ENCODE data around the gene STXBP5.

Gene STXBP5

DNA sequence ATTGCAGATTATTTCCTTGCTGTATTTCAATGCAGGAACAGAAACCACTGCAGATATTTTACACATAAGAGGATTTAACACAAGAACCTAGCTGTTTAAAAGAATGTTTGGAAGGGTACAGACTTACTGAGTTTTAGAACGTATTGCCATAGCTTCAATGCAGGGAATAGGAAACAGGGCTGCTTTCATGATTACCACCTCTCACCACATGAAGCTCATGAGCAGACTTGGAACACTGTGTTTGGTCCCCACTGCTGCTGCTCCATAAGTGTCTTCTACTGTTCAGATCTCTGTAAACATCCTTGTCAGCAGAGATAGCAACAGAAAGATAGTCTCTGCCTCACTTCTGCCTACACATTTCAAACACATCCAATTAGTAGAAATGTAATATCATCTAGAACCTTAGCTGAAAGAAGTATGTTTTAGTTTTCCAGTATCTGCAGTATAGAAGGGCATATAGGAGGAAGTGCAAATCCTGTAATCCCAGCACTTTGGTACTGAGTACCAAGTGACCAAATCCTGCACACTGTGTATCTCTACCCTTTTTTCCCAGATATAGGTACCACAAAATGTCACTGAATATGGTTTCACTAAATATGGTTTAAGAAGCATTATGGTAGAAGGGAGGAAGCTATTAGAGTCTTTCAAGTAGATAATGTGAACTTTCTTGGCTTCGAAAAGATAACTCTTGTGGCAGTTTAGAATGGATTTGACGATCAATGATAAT lies 51.9 kb downstream of the STXBP5 start:
- no peak overlapping the region for H3K4me3 ChIP-seq (ENCODE audit: low read length)
- DNase-seq (ENCODE audit: low read depth) = no peak
- TF ChIP-seq, protein P1, sequence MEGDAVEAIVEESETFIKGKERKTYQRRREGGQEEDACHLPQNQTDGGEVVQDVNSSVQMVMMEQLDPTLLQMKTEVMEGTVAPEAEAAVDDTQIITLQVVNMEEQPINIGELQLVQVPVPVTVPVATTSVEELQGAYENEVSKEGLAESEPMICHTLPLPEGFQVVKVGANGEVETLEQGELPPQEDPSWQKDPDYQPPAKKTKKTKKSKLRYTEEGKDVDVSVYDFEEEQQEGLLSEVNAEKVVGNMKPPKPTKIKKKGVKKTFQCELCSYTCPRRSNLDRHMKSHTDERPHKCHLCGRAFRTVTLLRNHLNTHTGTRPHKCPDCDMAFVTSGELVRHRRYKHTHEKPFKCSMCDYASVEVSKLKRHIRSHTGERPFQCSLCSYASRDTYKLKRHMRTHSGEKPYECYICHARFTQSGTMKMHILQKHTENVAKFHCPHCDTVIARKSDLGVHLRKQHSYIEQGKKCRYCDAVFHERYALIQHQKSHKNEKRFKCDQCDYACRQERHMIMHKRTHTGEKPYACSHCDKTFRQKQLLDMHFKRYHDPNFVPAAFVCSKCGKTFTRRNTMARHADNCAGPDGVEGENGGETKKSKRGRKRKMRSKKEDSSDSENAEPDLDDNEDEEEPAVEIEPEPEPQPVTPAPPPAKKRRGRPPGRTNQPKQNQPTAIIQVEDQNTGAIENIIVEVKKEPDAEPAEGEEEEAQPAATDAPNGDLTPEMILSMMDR (conservative IDR thresholded peaks at IDR 0.05; ENCODE audit: low read length) = no peak

DNA sequence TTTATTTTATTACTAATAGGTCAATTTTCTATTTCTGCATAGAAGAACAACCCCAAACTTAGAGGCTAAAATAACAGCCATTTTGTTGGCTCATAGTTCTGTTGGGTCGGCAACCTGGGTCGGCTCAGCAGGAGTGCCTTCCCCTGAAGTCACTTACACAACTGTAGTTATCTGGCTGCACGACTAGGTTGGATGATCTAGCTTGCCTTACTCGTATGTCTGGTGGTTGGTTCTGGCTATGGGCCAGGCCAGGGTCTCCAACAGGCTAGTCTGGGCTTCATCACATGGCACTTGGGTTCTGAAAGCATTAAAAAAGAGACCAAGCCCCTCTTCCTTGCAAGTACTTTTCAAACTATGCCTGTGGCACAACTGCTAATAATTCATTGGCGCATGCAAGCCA lies 53.5 kb downstream of the STXBP5 start:
- H3K4me3 ChIP-seq (ENCODE audit: low read length) = no peak overlapping the region
- TF ChIP-seq, protein P1 (conservative IDR thresholded peaks at IDR 0.05; ENCODE audit: low read length) = no peak
- DNase-seq (ENCODE audit: low read depth) = no peak

DNA sequence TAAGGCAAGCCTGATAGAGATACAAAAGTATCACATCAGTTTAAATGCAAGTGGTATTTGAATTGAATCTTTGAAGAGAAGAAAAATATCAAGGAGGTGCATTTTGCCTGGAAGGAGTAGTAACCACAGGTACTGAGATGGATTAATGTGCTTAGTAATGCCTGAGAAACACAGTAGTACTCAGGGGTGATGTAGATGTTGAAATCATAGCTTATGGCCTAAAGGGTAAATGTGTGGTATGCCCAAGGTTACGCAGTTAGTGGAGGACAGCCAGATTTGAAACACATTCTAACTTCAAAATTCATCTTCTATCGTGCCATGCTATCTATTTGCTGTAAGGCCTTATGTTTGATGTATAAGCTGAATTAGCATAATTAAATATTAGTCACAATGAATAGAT lies 55.9 kb downstream of the STXBP5 start:
- TF ChIP-seq, protein P1 (conservative IDR thresholded peaks at IDR 0.05; ENCODE audit: low read length) = no peak
- no peak for DNase-seq (ENCODE audit: low read depth)
- H3K4me3 ChIP-seq (ENCODE audit: low read length) = no peak overlapping the region

DNA sequence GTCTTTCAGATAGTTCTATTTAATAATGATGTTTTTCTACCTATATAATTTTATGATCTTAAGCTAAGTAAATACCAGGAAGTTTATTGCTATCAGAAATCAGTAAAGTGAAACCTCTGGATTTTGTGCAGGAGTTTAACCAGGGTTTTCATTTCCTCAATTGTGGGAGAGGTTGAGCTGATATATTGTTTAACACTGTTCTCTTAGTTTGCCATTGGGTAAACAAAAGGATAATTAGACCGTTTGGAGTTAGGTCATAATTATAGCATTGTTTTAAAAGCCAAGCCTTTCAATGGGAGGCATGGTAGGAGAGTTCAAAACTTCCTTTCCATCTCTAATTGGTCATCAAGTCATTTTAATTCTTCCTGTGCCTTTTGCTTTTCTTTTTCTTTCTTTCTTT lies 58.7 kb downstream of the STXBP5 start:
- no peak for DNase-seq (ENCODE audit: low read depth)
- TF ChIP-seq, protein P1 (conservative IDR thresholded peaks at IDR 0.05; ENCODE audit: low read length) = no peak
- H3K4me3 ChIP-seq (ENCODE audit: low read length) = no peak overlapping the region

DNA sequence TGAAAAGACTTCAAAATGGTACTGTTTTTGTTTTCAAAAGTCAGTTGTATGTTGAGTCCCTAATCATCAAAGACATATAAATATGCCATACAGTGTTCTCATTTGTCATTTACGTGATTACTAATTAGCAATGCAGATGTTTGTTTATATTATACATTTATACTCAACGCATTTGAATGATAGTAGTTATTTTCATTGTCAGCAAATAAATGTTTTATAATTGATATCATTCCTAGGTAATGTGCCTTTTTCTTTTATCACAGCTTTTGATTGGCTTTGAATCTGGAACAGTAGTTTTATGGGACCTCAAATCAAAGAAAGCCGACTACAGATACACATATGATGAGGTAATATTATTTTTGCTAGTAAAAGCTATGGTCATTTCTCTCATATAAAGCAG lies 62.6 kb downstream of the STXBP5 start:
- no peak for DNase-seq (ENCODE audit: low read depth)
- TF ChIP-seq, protein P1 (conservative IDR thresholded peaks at IDR 0.05; ENCODE audit: low read length) = no peak
- no peak overlapping the region for H3K4me3 ChIP-seq (ENCODE audit: low read length)

DNA sequence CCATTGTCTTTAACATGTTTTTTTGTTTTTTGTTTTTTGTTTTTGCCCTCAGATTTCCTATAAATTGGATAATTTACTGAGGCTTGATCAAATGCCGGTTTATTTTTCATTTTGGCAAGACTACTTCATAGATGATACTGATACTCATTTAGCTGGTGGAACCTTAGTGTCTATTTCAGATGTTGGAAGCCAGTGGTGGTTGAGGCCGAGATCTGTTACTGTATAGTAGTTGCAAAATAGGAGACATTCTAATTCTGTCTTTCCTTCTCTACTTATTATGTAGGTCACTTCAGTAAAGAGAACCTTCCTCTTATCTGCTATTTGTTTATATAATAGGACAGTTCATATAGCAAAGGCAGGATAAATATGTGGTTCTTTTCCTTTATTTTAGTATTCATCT lies 63.4 kb downstream of the STXBP5 start:
- no peak overlapping the region for H3K4me3 ChIP-seq (ENCODE audit: low read length)
- no peak for DNase-seq (ENCODE audit: low read depth)
- TF ChIP-seq, protein P1 (conservative IDR thresholded peaks at IDR 0.05; ENCODE audit: low read length) = no peak

DNA sequence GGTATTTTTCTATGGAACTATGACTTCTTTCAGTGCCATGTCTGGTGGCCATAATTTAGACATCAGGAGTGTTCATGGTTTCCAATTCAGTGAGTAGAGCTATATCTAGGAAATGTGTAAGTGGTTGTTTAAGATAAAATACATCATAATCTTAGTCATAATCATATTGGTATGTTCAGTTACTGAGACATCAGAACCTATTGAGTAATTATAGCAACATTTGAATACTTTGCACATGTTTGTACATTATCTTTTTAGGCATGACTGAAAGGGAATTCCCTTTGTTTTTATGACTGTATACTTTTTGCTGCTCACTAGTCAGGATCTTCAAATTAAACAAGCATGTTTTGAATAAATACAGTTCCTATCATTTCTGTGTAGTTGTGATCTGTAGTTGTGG lies 64.0 kb downstream of the STXBP5 start:
- DNase-seq (ENCODE audit: low read depth) = peak; percentile 29
- H3K4me3 ChIP-seq (ENCODE audit: low read length) = no peak overlapping the region
- TF ChIP-seq, protein P1 (conservative IDR thresholded peaks at IDR 0.05; ENCODE audit: low read length) = no peak

Data from AG10803 (cell line).